ENCODE results near the gene TANC1. TPM values are rescaled to one million over a fixed set of nuclear protein-coding genes. Genes with fewer than 3 reads are reported as not detected.
A peak's percentile ranks its signal among the peaks of the same experiment; 100 is the strongest.

The TANC1 gene
- total RNA-seq, 1 donor from 2014 or later = 36.9 TPM

- Mint-ChIP-seq H3K27me3 (ENCODE audit: unreplicated experiment) (no peaks in the 10 kb centered on the region), H3K27ac (ENCODE audit: unreplicated experiment) (peak overlapping the region; percentile 57), H3K4me3 (ENCODE audit: unreplicated experiment) (no peak overlapping the region), H3K9me3 (ENCODE audit: unreplicated experiment) (no peaks in the 10 kb centered on the region), H3K36me3 (ENCODE audit: unreplicated experiment) (no peaks in the 10 kb centered on the region), H3K4me1 (ENCODE audit: unreplicated experiment) (peaks cover 83% of the 10 kb centered on the region)
- peak; percentile 58 for TF ChIP-seq CTCF (IDR thresholded peaks at IDR 0.05)
- DNase-seq (ENCODE audit: extremely low spot score, unreplicated experiment) = no peak
Observed at GRCh38 chr2:159133797-159134196, 165.4 kb downstream of the TANC1 start.

- H3K9me3 Mint-ChIP-seq (ENCODE audit: unreplicated experiment) = no peaks in the 10 kb centered on the region
- peaks cover 87% of the 10 kb centered on the region for H3K4me1 Mint-ChIP-seq (ENCODE audit: unreplicated experiment)
- H3K4me3 Mint-ChIP-seq (ENCODE audit: unreplicated experiment) = no peak overlapping the region
- no peak for TF ChIP-seq CTCF (IDR thresholded peaks at IDR 0.05)
- H3K27me3 Mint-ChIP-seq (ENCODE audit: unreplicated experiment) = no peaks in the 10 kb centered on the region
- H3K27ac Mint-ChIP-seq (ENCODE audit: unreplicated experiment) = peak overlapping the region; percentile 93
- no peak for DNase-seq (ENCODE audit: extremely low spot score, unreplicated experiment)
- no peaks in the 10 kb centered on the region for H3K36me3 Mint-ChIP-seq (ENCODE audit: unreplicated experiment)
Observed at GRCh38 chr2:159134979-159135378, 166.5 kb downstream of the TANC1 start.

- H3K9me3 Mint-ChIP-seq (ENCODE audit: unreplicated experiment) = no peaks in the 10 kb centered on the region
- peaks cover 85% of the 10 kb centered on the region for H3K4me1 Mint-ChIP-seq (ENCODE audit: unreplicated experiment)
Observed at GRCh38 chr2:159136391-159136790, 168.0 kb downstream of the TANC1 start.

GRCh38 chr2:159137511-159138241, 169.2 kb downstream of the TANC1 start:
- H3K36me3 Mint-ChIP-seq (ENCODE audit: unreplicated experiment) = peaks cover 2% of the 10 kb centered on the region
- H3K27ac Mint-ChIP-seq (ENCODE audit: unreplicated experiment) = peak overlapping the region; percentile 83
- no peak overlapping the region for H3K4me3 Mint-ChIP-seq (ENCODE audit: unreplicated experiment)
- peaks cover 75% of the 10 kb centered on the region for H3K4me1 Mint-ChIP-seq (ENCODE audit: unreplicated experiment)
- H3K27me3 Mint-ChIP-seq (ENCODE audit: unreplicated experiment) = no peaks in the 10 kb centered on the region
- no peak for DNase-seq (ENCODE audit: extremely low spot score, unreplicated experiment)
- no peaks in the 10 kb centered on the region for H3K9me3 Mint-ChIP-seq (ENCODE audit: unreplicated experiment)
- TF ChIP-seq CTCF (IDR thresholded peaks at IDR 0.05) = no peak

More at GRCh38 chr2:159136391-159136790, 168.0 kb downstream of the TANC1 start:
- Mint-ChIP-seq H3K4me3 (ENCODE audit: unreplicated experiment) (peak overlapping the region; percentile 20), H3K27ac (ENCODE audit: unreplicated experiment) (peak overlapping the region; percentile 93), H3K36me3 (ENCODE audit: unreplicated experiment) (peaks cover 2% of the 10 kb centered on the region), H3K27me3 (ENCODE audit: unreplicated experiment) (no peaks in the 10 kb centered on the region)
- TF ChIP-seq CTCF (IDR thresholded peaks at IDR 0.05) = no peak
- DNase-seq (ENCODE audit: extremely low spot score, unreplicated experiment) = no peak

- Mint-ChIP-seq H3K9me3 (ENCODE audit: unreplicated experiment) (no peaks in the 10 kb centered on the region), H3K27me3 (ENCODE audit: unreplicated experiment) (no peaks in the 10 kb centered on the region), H3K4me1 (ENCODE audit: unreplicated experiment) (peaks cover 66% of the 10 kb centered on the region), H3K27ac (ENCODE audit: unreplicated experiment) (no peak overlapping the region), H3K36me3 (ENCODE audit: unreplicated experiment) (peaks cover 2% of the 10 kb centered on the region), H3K4me3 (ENCODE audit: unreplicated experiment) (no peak overlapping the region)
- TF ChIP-seq CTCF (IDR thresholded peaks at IDR 0.05) = no peak
- DNase-seq (ENCODE audit: extremely low spot score, unreplicated experiment) = no peak
Observed at GRCh38 chr2:159138642-159139182, 170.3 kb downstream of the TANC1 start.
